ENCODE results near the gene G2E3. TPM values are rescaled to one million over a fixed set of nuclear protein-coding genes. Genes with fewer than 3 reads are reported as not detected.

Gene G2E3, protein sequence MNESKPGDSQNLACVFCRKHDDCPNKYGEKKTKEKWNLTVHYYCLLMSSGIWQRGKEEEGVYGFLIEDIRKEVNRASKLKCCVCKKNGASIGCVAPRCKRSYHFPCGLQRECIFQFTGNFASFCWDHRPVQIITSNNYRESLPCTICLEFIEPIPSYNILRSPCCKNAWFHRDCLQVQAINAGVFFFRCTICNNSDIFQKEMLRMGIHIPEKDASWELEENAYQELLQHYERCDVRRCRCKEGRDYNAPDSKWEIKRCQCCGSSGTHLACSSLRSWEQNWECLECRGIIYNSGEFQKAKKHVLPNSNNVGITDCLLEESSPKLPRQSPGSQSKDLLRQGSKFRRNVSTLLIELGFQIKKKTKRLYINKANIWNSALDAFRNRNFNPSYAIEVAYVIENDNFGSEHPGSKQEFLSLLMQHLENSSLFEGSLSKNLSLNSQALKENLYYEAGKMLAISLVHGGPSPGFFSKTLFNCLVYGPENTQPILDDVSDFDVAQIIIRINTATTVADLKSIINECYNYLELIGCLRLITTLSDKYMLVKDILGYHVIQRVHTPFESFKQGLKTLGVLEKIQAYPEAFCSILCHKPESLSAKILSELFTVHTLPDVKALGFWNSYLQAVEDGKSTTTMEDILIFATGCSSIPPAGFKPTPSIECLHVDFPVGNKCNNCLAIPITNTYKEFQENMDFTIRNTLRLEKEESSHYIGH
- 15.6 to 19.6 TPM (median 17.8 TPM) in 5 replicates for total RNA-seq (2022; extraction: Qiagen RNA extraction; ENCODE audit: low read depth)

DNA sequence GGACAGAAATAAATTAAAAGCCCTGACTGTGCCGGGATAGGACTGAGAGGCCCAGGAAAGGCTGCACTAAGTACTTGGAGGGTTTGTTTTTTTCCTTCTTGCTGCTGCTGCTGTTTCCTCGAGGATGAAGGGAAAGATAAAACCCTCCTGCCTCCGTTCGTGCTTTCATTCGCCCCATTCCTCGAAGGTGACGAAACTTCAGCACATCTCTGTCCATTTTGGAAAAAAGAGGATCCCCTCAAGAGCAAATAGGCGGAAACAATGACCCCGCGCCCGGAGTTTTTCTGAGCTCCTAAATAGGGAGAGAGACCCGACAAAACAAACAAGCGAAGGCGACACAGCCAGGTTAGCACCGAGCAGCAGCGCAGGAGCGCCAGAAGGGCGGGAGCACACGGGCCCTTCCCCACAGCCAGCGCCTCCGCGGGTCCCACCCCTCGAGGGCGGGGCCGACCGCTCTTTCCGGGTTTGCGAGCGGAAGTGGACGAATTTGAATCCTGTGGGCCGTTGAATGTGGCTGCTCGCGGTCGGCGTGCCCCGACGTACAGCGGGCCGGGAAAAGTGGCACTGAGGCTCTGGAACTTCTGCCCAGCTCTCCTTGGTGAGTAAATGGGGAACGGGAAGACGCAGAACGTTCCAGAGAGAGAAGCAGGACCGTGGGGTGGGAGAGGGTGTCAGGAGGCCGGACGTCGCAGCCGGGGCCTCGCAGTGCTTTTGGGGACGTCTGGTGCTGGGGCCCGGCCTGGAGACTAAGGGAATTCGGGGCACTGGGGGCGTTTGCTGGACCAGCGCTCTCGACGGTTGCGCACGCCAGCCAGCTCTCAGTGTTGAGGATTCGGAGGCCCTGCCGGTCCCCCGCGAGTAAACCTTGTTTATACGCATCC, at the start of gene G2E3:
TSS of gene G2E3 (plus strand) at position 484 of the 881 bp plus-strand sequence. CDS start 21,922 bp downstream, outside the sequence.

DNA sequence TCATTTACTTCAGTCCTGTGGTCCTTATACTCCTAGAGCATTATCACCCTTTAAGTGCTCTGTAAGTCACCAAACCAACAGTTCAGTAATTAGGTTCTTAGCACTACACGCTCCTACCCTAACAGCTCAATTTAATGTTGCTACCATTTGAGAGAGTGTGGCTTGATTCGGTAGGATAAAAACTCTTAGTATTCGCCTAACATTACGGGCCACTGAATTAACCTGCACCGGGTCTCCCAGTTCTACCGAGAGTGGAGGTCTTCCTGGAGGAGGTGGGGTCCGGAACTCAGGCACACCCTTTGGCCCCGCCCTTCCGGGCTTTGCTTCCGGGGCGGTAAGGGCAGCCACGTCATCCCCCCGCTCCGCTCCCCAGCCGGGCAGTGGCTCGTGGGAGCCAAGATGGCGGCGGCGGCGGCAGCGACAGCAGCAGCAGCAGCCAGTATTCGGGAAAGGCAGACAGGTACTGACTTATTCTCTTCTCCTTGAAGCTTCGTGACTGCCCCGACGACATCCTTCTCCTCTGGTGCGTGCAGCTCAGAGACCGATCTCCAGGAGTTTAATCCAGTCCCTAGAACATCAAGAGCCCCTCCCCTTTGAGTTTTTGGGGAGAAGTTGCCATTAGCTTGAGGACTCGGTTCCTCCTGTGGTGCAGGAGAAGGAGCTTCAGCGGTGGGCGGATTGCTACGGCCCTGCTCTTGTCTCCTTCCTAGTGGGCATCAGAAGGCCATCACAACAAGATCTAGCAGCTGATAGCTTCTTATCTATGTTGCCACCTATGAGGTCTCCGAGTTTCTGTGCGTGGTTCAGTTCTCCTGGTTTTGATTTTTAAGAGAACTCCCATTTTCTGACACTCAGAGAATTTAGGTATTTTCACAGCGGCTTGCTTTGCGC, 63.2 kb downstream of the G2E3 start, which contains the start of gene SCFD1:
TSS of gene SCFD1 (plus strand) at position 380 of the 891 bp plus-strand sequence. CDS start at position 400, 20 bp downstream.

Other genes with a start within 250 kb of the G2E3 start
- 26.8 to 50.2 TPM (median 37.6 TPM) in 5 replicates for gene SCFD1, start 63.2 kb downstream of the G2E3 start, total RNA-seq (2022; extraction: Qiagen RNA extraction; ENCODE audit: low read depth)

Data from A549 treated with RU486 at 1 μM for 4 hours (cell line).